KG1 (cell line): ENCODE results near the gene NAE1.
"Not testable (repeated sequence)": the region's sequence is repeated elsewhere in the genome, so short reads cannot be mapped to it uniquely, and the experiment has no call there.

Experiments
- DNase-seq: peaks from one replicate; lab custom pipeline; 2025; lab: John Stamatoyannopoulos, UW

Gene NAE1

GRCh38 chr16:66830422-66831404 is at the start of gene NAE1:
Gene NAE1 (minus strand): TSS chr16:66830976. CDS start chr16:66830899, 77 bp downstream.
- DNase-seq: peak; percentile 82

- DNase-seq: peak; percentile 32
Observed at GRCh38 chr16:66878067-66878466, 47.3 kb upstream of the NAE1 start.

GRCh38 chr16:66874079-66874775 is 43.5 kb upstream of the NAE1 start:
- peak; percentile 27 for DNase-seq

GRCh38 chr16:66873685-66874055 is 42.9 kb upstream of the NAE1 start:
- DNase-seq: no peak

GRCh38 chr16:66872943-66873684 is 42.3 kb upstream of the NAE1 start:
- DNase-seq: peak; percentile 98

- DNase-seq: no peak
Observed at GRCh38 chr16:66872559-66872942, 41.8 kb upstream of the NAE1 start.

GRCh38 chr16:66871840-66872239 is 41.1 kb upstream of the NAE1 start:
- no peak for DNase-seq

GRCh38 chr16:66871363-66871762 is 40.6 kb upstream of the NAE1 start:
- DNase-seq: not testable (repeated sequence)

- DNase-seq: no peak
Observed at GRCh38 chr16:66869424-66869823, 38.6 kb upstream of the NAE1 start.

GRCh38 chr16:66863707-66864106 is 32.9 kb upstream of the NAE1 start:
- DNase-seq: no peak

- DNase-seq: no peak
Observed at GRCh38 chr16:66862023-66862520, 31.3 kb upstream of the NAE1 start.

GRCh38 chr16:66859397-66860068 is 28.8 kb upstream of the NAE1 start:
- no peak for DNase-seq

- DNase-seq: no peak
Observed at GRCh38 chr16:66858740-66859396, 28.1 kb upstream of the NAE1 start.

- DNase-seq: no peak
Observed at GRCh38 chr16:66857437-66857836, 26.7 kb upstream of the NAE1 start.

- DNase-seq: no peak
Observed at GRCh38 chr16:66856801-66857200, 26.0 kb upstream of the NAE1 start.

- no peak for DNase-seq
Observed at GRCh38 chr16:66856184-66856730, 25.5 kb upstream of the NAE1 start.

GRCh38 chr16:66853261-66854139 is 22.7 kb upstream of the NAE1 start:
- DNase-seq: no peak

GRCh38 chr16:66851166-66851964 is 20.6 kb upstream of the NAE1 start:
- DNase-seq: no peak
